ENCODE results near the gene DENND6B.
"Not testable (repeated sequence)": the region's sequence is repeated elsewhere in the genome, so short reads cannot be mapped to it uniquely, and the experiment has no call there.

The DENND6B gene

GRCh38 chr22:50326956-50327710 is at the start of gene DENND6B:
DENND6B (minus strand) TSS chr22:50327012; CDS start chr22:50326988, 24 bp downstream.
- peak; percentile 95 for DNase-seq (ENCODE audit: low spot score)

GRCh38 chr22:50376085-50376651 is 49.4 kb upstream of the DENND6B start:
- no peak for DNase-seq (ENCODE audit: low spot score)

GRCh38 chr22:50371101-50371648 is 44.4 kb upstream of the DENND6B start:
- DNase-seq (ENCODE audit: low spot score): no peak

GRCh38 chr22:50367778-50368500 is 41.1 kb upstream of the DENND6B start:
- DNase-seq (ENCODE audit: low spot score): no peak

GRCh38 chr22:50363803-50364194 is 37.0 kb upstream of the DENND6B start:
- DNase-seq (ENCODE audit: low spot score): not testable (repeated sequence)

- DNase-seq (ENCODE audit: low spot score): no peak
Measured at GRCh38 chr22:50363166-50363802, 36.5 kb upstream of the DENND6B start.

GRCh38 chr22:50361688-50362087 is 34.9 kb upstream of the DENND6B start:
- no peak for DNase-seq (ENCODE audit: low spot score)

GRCh38 chr22:50361222-50361621 is 34.4 kb upstream of the DENND6B start:
- no peak for DNase-seq (ENCODE audit: low spot score)

GRCh38 chr22:50360578-50360977 is 33.8 kb upstream of the DENND6B start:
- DNase-seq (ENCODE audit: low spot score): no peak

- no peak for DNase-seq (ENCODE audit: low spot score)
Measured at GRCh38 chr22:50357756-50358155, 30.9 kb upstream of the DENND6B start.

- no peak for DNase-seq (ENCODE audit: low spot score)
Measured at GRCh38 chr22:50357222-50357621, 30.4 kb upstream of the DENND6B start.

GRCh38 chr22:50356186-50356585 is 29.4 kb upstream of the DENND6B start:
- no peak for DNase-seq (ENCODE audit: low spot score)

- no peak for DNase-seq (ENCODE audit: low spot score)
Measured at GRCh38 chr22:50348058-50348457, 21.2 kb upstream of the DENND6B start.

- DNase-seq (ENCODE audit: low spot score): no peak
Measured at GRCh38 chr22:50347157-50347556, 20.3 kb upstream of the DENND6B start.

GRCh38 chr22:50346470-50346869 is 19.7 kb upstream of the DENND6B start:
- no peak for DNase-seq (ENCODE audit: low spot score)

GRCh38 chr22:50343541-50343935 is 16.7 kb upstream of the DENND6B start:
- DNase-seq (ENCODE audit: low spot score): no peak

- peak; percentile 95 for DNase-seq (ENCODE audit: low spot score)
Measured at GRCh38 chr22:50342651-50343540, 16.1 kb upstream of the DENND6B start, which contains the start of gene PPP6R2. PPP6R2 (plus strand) TSS chr22:50343327; CDS start chr22:50393909, 50,582 bp downstream.

- peak; percentile 83 for DNase-seq (ENCODE audit: low spot score)
Measured at GRCh38 chr22:50341977-50342650, 15.3 kb upstream of the DENND6B start.

- DNase-seq (ENCODE audit: low spot score): no peak
Measured at GRCh38 chr22:50339945-50340879, 13.4 kb upstream of the DENND6B start.

Measured in AG08396 (cell line).